HG02870 (cell line): ENCODE data around the gene ABCA10.
"Not testable (repeated sequence)": the region's sequence is repeated elsewhere in the genome, so short reads cannot be mapped to it uniquely, and the experiment has no call there.

Experiments used
- ATAC-seq: cut with Tn5 transposase; IDR thresholded peaks from one replicate; pipeline ENCODE4 v1.9.1; 2021; ENCODE audit warnings: mild to moderate bottlenecking, moderate library complexity; ENCODE audit not compliant: unreplicated experiment

The ABCA10 gene

GRCh38 chr17:69228018-69228417, 606 bp downstream of the ABCA10 start:
- no peak for ATAC-seq

GRCh38 chr17:69227541-69227940, 1.1 kb downstream of the ABCA10 start:
- ATAC-seq = no peak

- ATAC-seq = peak; percentile 93
These were observed 4.8 kb downstream of the ABCA10 start for GRCh38 chr17:69223809-69224208.

GRCh38 chr17:69222707-69223258, 5.8 kb downstream of the ABCA10 start:
- ATAC-seq = no peak

GRCh38 chr17:69220098-69220497, 8.5 kb downstream of the ABCA10 start:
- no peak for ATAC-seq

- no peak for ATAC-seq
These were observed 9.6 kb downstream of the ABCA10 start for GRCh38 chr17:69218986-69219385.

GRCh38 chr17:69213059-69213813, 15.4 kb downstream of the ABCA10 start:
- no peak for ATAC-seq

- no peak for ATAC-seq
These were observed 20.0 kb downstream of the ABCA10 start for GRCh38 chr17:69208640-69209039.

GRCh38 chr17:69207151-69207550, 21.5 kb downstream of the ABCA10 start:
- no peak for ATAC-seq

GRCh38 chr17:69198238-69198637, 30.4 kb downstream of the ABCA10 start:
- ATAC-seq = no peak

GRCh38 chr17:69196105-69196653, 32.4 kb downstream of the ABCA10 start:
- ATAC-seq = not testable (repeated sequence)

- ATAC-seq = no peak
These were observed 35.9 kb downstream of the ABCA10 start for GRCh38 chr17:69192754-69193153.

GRCh38 chr17:69188796-69189195, 39.8 kb downstream of the ABCA10 start:
- ATAC-seq = no peak

GRCh38 chr17:69188064-69188463, 40.6 kb downstream of the ABCA10 start:
- ATAC-seq = no peak

GRCh38 chr17:69187294-69187693, 41.3 kb downstream of the ABCA10 start:
- ATAC-seq = no peak

- ATAC-seq = no peak
These were observed 49.2 kb downstream of the ABCA10 start for GRCh38 chr17:69179227-69179952.

GRCh38 chr17:69176457-69176795, 52.2 kb downstream of the ABCA10 start:
- no peak for ATAC-seq

- ATAC-seq = no peak
These were observed 52.8 kb downstream of the ABCA10 start for GRCh38 chr17:69175625-69176456.

GRCh38 chr17:69175262-69175624, 53.4 kb downstream of the ABCA10 start:
- ATAC-seq = no peak

GRCh38 chr17:69173118-69173517, 55.5 kb downstream of the ABCA10 start:
- no peak for ATAC-seq

- no peak for ATAC-seq
These were observed 58.2 kb downstream of the ABCA10 start for GRCh38 chr17:69170377-69170776.
